HepG2 (cell line): ENCODE results near the gene SPIRE1. TPM values are rescaled to one million over a fixed set of nuclear protein-coding genes. Genes with fewer than 3 reads are reported as not detected.

Experiments used
- CSRNP1 ChIP-seq: sonication (generic); formaldehyde crosslinking; IDR thresholded peaks from 2 replicates; pipeline ENCODE4 v1.8.1; 2023; ENCODE audit warnings: mild to moderate bottlenecking, missing genetic modification reagents
- FOXP1 ChIP-seq, 2 experiments: fragments of 450-650 bp in 1 of 2; IDR thresholded peaks; 2 replicates each; pipeline ENCODE4 v1.6.1; 2017 to 2018; ENCODE audit warnings: antibody characterized with exemption in 1 of 2
- GATAD1 ChIP-seq: IDR thresholded peaks from 2 replicates; pipeline ENCODE4 v1.6.1; 2016; ENCODE audit warnings: missing genetic modification reagents, missing compliant biosample characterization
- LCORL ChIP-seq, 2 experiments: fragments of 450-650 bp in 1 of 2; sonication (generic) in 1 of 2; formaldehyde crosslinking in 1 of 2; IDR thresholded peaks; 2 replicates each; pipeline versions ENCODE4 v1.5.0 to v1.6.1; 2017 to 2020; ENCODE audit warnings: antibody characterized with exemption in 1 of 2, missing genetic modification reagents in 1 of 2
- ZBTB40 ChIP-seq, 2 experiments: fragments of 450-650 bp in 1 of 2; sonication (generic) in 1 of 2; formaldehyde crosslinking in 1 of 2; IDR thresholded peaks; 2 replicates each; pipeline versions ENCODE4 v1.6.1 to v1.8.0; 2016 to 2022; ENCODE audit warnings: antibody characterized with exemption in 1 of 2, mild to moderate bottlenecking in 1 of 2, missing genetic modification reagents in 1 of 2
- ZNF646 ChIP-seq: sonication (generic); formaldehyde crosslinking; IDR thresholded peaks from 2 replicates; pipeline ENCODE4 v1.9.0; 2021; ENCODE audit warnings: mild to moderate bottlenecking, missing genetic modification reagents
- ZNF724P ChIP-seq: sonication (generic); formaldehyde crosslinking; IDR thresholded peaks from 2 replicates; pipeline ENCODE4 v1.8.0; 2022; ENCODE audit warnings: missing genetic modification reagents, borderline replicate concordance
- ZNF841 ChIP-seq: sonication (generic); formaldehyde crosslinking; IDR thresholded peaks from 2 replicates; pipeline ENCODE4 v1.8.1; 2023; ENCODE audit warnings: missing genetic modification reagents, borderline replicate concordance
- polyA plus RNA-seq, 8 experiments: library from polyadenylated mRNA; depleted of rRNA in 3 of 8; stranded (reverse) in 7 of 8; unstranded in 1 of 8; fragments of >200 nt; fragmentation: Illumina TruSeq in 4 of 8; extraction: Trizol in 4 of 8; gene quantifications; 2 replicates each; pipeline versions ENCODE4 v1.2.1 to v1.2.3, GENCODE V29; 2011 to 2016; ENCODE audit warnings: low read depth in 4 of 8, missing spikeins in 1 of 8, mixed read lengths in 1 of 8; ENCODE audit not compliant: insufficient read depth in 1 of 8
- total RNA-seq, 5 experiments: library from RNA; depleted of rRNA; stranded (reverse); fragments of >200 nt; fragmentation: Illumina TruSeq; extraction: Trizol; gene quantifications; 2 replicates each; pipeline ENCODE4 v1.2.3, GENCODE V29; 2016; ENCODE audit warnings: low read depth in 1 of 5

The SPIRE1 gene
- total and polyA plus RNA-seq, 2 of the 13 experiments (the other 11 are each of a cell fraction or from before 2014, with no cell fraction given), result 9.9 to 21.3 TPM

GRCh38 chr18:12430137-12430990, 227.5 kb downstream of the SPIRE1 start (continued):
- TF ChIP-seq ZBTB40 (IDR thresholded peaks at IDR 0.05) (peak; percentile 26), ZBTB40 (CRISPR knock-in tag; IDR thresholded peaks at IDR 0.05) (no peak), LCORL (IDR thresholded peaks at IDR 0.05) (peak; percentile 33; the same call in 1 of the 2 replicates), LCORL (CRISPR knock-in tag; IDR thresholded peaks at IDR 0.05) (no peak), ZNF646 (CRISPR knock-in tag) (0 out of 2 replicates have a peak, but pooled peaks have one; percentile 48), GATAD1 (no peak), CSRNP1 (CRISPR knock-in tag) (no peak), ZNF724P (CRISPR knock-in tag) (no peak), FOXP1 (IDR thresholded peaks at IDR 0.05) (peak; percentile 47; the same call in 1 of the 2 replicates), FOXP1 (CRISPR knock-in tag; IDR thresholded peaks at IDR 0.05) (no peak), ZNF841 (no peak)
- TF ChIP-seq, all 625 proteins: peak for 15
